Mononuclear cell (primary cell): Measurements from ENCODE around the gene ROPN1. TPM values are rescaled to one million over a fixed set of nuclear protein-coding genes. Genes with fewer than 3 reads are reported as not detected.
"Not testable (repeated sequence)": the region's sequence is repeated elsewhere in the genome, so short reads cannot be mapped to it uniquely, and the experiment has no call there.

Source experiments
- H3K27me3 ChIP-seq: 2 replicates; pipeline ENCODE4 v1.6.0; 2011; ENCODE audit warnings: low read length, control low read depth; ENCODE audit not compliant: insufficient read depth
- H3K4me1 ChIP-seq: 2 replicates; pipeline ENCODE4 v1.5.1; 2011; ENCODE audit warnings: mild to moderate bottlenecking, low read length, control low read depth; ENCODE audit not compliant: insufficient read depth
- H3K4me3 ChIP-seq: 2 replicates; pipeline ENCODE4 v1.5.1; 2011; ENCODE audit warnings: mild to moderate bottlenecking, low read length, moderate library complexity
- H3K9me3 ChIP-seq: 2 replicates; pipeline ENCODE4 v1.5.1; 2011; ENCODE audit warnings: low read depth, mild to moderate bottlenecking, control low read depth, low read length
- total RNA-seq: library from RNA; depleted of rRNA; stranded (reverse); fragments of >200 nt; gene quantifications from one replicate; pipeline ENCODE4 v1.2.3, GENCODE V29; 2012

The ROPN1 gene
- total RNA-seq, result not detected

GRCh38 chr3:123991730-123992588 is at the start of gene ROPN1:
Gene ROPN1 (minus strand): TSS chr3:123992124. CDS start chr3:123980481, 11,643 bp downstream.
- H3K27me3 ChIP-seq, result peaks cover 36% of the 10 kb centered on the region
- not testable (repeated sequence) for H3K9me3 ChIP-seq, H3K4me3 ChIP-seq, H3K4me1 ChIP-seq

- Histone ChIP-seq H3K9me3 (no peaks in the 10 kb centered on the region), H3K4me1 (no peaks in the 10 kb centered on the region), H3K27me3 (peaks cover 31% of the 10 kb centered on the region), H3K4me3 (no peak overlapping the region)
These were observed 49.6 kb upstream of the ROPN1 start for GRCh38 chr3:124041553-124041952.

DNA sequence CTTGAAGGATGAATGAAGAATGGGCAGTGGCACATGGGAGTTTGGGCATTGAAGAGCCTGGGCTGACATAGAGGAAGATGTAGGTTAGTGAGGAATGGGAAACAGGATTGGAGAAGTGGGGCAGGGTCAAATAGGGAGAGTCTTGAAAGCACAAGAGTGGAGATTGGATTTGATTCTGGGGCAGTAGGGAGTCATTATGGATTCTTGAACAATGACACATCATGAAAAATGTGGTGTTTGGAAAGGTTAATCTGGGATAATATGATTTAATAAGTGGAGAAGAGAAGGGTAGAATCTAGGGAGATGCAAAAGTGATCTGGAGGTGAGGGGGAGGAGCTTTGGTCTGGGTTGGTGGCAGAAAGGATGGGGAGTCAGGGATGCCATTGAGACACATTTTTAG is 45.4 kb upstream of the ROPN1 start:
- Histone ChIP-seq H3K4me3 (no peak overlapping the region), H3K4me1 (peaks cover 12% of the 10 kb centered on the region), H3K9me3 (no peaks in the 10 kb centered on the region), H3K27me3 (peaks cover 61% of the 10 kb centered on the region)

DNA sequence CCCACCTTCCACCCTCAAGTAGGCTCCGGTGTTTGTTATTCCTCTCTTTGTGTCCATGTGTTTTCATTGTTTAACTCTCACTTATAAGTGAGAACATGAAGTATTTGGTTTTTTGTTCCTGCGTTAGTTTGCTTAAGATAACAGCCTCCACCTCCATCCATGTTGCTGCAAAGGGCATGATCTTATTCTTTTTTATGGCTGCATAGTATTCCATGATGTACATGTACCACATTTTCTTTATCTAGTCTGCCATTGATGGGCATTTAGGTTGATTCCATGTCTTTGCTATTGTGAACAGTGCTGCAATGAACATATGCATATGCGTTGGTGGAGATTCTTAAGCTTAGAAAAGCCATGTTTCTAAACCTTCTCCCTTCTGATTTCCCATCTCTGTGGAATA is 44.3 kb upstream of the ROPN1 start:
- Histone ChIP-seq H3K27me3 (peaks cover 63% of the 10 kb centered on the region), H3K4me1 (peaks cover 12% of the 10 kb centered on the region)
- not testable (repeated sequence) for H3K9me3 ChIP-seq, H3K4me3 ChIP-seq

GRCh38 chr3:124035463-124036121 is 43.7 kb upstream of the ROPN1 start:
- peaks cover 67% of the 10 kb centered on the region for H3K27me3 ChIP-seq
- H3K4me3 ChIP-seq, result no peak overlapping the region
- peaks cover 12% of the 10 kb centered on the region for H3K4me1 ChIP-seq
- H3K9me3 ChIP-seq, result no peaks in the 10 kb centered on the region

DNA sequence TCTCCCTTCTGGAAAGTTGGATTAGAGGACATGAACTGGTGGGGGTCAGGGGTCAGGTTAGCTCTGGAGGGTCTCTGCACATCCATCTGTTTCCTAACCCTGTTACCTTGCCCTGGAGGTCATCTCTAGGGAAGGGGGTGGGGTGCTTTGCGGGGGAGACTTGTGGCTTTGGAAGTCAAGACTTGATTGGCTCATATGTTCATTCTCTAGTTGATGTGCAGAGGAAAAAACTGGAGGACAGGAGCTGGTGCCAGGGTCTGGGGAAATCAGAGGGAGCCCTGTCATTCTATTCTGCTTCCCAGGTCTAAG is 42.9 kb upstream of the ROPN1 start:
- Histone ChIP-seq H3K4me1 (peaks cover 12% of the 10 kb centered on the region), H3K27me3 (peaks cover 70% of the 10 kb centered on the region), H3K9me3 (no peaks in the 10 kb centered on the region), H3K4me3 (no peak overlapping the region)

DNA sequence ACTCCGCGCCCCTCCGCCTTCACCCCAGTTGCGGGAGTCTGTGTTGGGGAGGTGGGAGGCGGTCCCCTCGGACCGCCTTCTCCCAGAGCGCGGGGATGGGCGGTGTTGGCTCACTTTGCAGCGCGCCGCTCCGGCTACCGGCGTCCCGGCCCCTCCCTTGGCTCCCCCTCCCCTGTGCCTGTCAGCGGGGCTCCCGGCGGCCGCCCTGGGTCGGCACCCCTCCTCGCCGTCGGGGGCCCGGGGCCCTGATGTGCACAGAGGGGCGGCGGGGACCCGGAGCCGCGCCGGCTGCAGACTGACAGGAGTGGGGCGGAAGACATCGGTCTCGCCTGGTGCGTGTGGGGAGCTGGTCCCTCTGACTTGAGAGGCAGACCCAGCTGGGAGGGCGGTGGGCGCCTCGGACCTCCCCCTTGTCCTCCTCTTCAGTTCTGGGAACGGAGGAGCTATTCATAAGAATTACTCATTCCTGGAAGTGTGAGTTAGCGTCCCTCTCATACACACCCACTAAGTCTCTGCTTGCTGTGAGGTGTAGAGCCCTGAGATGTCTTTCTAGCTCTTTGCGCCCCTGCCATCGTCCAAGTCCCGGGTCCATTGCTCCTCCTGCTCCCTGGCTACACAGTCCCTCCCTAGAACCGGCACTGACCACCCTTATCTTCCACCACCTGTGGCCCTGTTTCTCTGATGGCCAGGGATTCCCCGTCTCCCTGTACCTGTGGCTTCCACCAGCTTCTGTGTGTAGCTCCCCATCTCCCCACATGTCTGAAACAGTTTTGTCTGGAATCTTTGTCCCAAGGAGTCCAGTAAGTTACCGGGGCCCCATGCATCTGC is 42.3 kb upstream of the ROPN1 start:
- Histone ChIP-seq H3K9me3 (no peaks in the 10 kb centered on the region), H3K4me1 (peaks cover 12% of the 10 kb centered on the region), H3K4me3 (no peak overlapping the region), H3K27me3 (peaks cover 72% of the 10 kb centered on the region)

DNA sequence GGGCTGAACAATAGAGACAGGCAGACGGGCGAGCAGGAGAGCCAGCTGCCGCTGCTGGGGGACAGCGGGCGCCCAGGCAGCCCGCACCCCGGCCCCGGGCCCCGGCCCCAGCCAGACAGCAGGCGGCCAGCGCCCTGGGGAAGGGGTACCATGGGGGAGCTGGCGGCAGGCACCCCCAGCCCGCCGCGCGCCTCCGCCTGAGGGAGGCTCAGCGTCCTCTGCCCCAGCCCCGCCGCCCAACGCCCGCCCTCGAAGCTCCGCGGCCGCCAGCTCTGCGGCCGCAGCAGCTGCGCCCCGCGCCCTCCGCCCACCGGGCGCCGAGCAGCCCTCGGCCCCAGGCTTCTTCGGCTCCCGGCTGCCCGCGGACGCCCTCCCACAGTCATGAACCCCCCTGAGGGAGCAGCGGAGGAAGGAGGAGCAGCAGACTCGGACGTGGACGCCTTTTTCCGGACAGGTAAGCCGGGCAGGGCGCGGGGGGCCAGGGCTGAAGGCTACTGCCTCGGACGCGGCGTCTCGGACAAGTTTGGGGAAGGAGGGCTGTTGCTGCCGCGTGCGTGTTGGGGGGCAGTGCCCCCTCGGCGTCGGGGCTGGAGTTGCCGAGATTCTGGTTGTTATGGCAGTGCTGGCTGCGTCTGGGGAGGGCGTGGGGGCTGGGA is 41.6 kb upstream of the ROPN1 start, which contains the start of gene KALRN:
Gene KALRN, plus strand, starts transcription at position 10 of the 656 bp plus-strand sequence.
- Histone ChIP-seq H3K9me3 (no peaks in the 10 kb centered on the region), H3K4me3 (no peak within 1 kb of the TSS), H3K27me3 (peaks cover 80% of the 10 kb centered on the region), H3K4me1 (peaks cover 12% of the 10 kb centered on the region)

DNA sequence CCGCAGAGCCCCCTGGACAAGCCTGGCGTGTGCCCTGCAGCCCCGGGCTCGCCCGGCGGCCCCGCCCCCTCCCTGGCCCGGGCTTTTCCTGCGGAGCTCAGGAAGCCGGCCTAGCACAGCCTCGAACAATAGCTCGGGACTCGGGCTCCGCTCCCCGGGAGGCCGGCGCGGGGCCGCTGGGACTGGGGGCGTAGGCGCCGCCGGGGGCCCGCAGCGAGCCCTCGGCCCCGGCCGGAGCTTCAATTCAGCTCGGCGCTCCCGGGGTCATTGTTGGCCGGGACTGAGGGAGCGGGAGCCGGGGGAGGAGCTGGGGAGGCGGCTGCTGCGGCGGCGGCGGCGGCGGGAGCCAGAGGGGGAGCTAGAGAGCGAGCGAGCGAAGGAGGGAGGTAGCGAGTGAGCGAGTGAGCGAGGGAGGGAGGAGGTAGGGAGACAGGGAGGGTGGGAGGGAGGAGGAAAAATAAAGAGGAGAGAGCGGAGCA is 41.0 kb upstream of the ROPN1 start:
- no peaks in the 10 kb centered on the region for H3K9me3 ChIP-seq
- no peak overlapping the region for H3K4me3 ChIP-seq
- peaks cover 12% of the 10 kb centered on the region for H3K4me1 ChIP-seq
- peaks cover 80% of the 10 kb centered on the region for H3K27me3 ChIP-seq

DNA sequence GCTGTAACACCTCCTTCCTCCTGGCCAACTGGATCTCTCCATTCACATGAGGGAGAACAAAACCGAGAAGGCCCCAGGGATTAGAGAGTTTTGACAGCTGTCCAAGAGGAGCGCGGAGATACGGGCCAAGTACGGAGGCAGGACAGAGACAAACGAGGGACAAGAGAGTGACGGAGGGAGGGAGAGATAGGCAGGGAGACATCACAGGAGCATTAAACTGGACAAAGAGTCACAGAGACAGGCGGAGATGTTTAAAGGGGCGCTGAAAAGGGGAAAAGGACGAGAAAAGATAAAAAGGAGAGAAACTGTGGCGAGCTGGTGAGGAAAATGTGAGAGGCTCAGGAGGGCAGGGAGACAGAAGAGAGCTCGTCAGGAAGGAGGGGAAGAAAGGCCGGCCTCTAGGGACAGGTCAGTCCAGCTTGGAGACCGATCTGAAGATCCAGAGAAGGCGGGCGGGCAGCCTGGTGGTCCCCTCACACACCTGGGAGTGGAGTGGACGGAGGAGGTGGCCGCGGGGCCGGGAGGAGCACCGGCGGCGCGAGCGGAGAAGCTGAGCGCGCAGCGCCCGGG is 40.5 kb upstream of the ROPN1 start:
- H3K27me3 ChIP-seq, result peaks cover 83% of the 10 kb centered on the region

GRCh38 chr3:124026516-124026915 is 34.6 kb upstream of the ROPN1 start:
- no peak overlapping the region for H3K4me3 ChIP-seq
- no peaks in the 10 kb centered on the region for H3K4me1 ChIP-seq
- H3K9me3 ChIP-seq, result no peaks in the 10 kb centered on the region
- H3K27me3 ChIP-seq, result peaks cover 47% of the 10 kb centered on the region

More for the DNA sequence above, 40.5 kb upstream of the ROPN1 start:
- no peak overlapping the region for H3K4me3 ChIP-seq
- peaks cover 12% of the 10 kb centered on the region for H3K4me1 ChIP-seq
- H3K9me3 ChIP-seq, result no peaks in the 10 kb centered on the region

DNA sequence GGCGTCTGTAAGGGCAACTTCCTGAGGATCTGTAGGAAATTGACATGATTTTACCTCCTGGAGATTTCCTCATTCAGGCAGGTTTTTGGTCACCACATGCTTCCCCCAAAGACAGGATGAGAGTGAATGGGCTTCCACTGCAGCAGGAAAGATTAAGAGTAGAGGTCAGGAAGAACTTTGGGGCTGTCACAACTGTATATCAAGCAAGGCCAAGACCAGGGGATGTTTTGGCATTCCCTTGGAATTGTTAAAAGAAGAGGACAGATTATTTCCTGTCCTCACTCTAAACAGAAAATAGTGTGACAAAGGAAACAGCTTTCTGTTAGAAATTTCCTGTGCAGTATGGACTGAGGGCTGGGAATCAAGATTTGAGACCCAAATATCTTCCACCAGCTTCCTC is 31.6 kb upstream of the ROPN1 start:
- H3K4me1 ChIP-seq, H3K9me3 ChIP-seq, H3K4me3 ChIP-seq: not testable (repeated sequence)
- peaks cover 18% of the 10 kb centered on the region for H3K27me3 ChIP-seq

- Histone ChIP-seq H3K27me3 (no peaks in the 10 kb centered on the region), H3K4me1 (no peaks in the 10 kb centered on the region), H3K9me3 (no peaks in the 10 kb centered on the region), H3K4me3 (no peak overlapping the region)
These were observed 27.4 kb upstream of the ROPN1 start for GRCh38 chr3:124019291-124019690.

DNA sequence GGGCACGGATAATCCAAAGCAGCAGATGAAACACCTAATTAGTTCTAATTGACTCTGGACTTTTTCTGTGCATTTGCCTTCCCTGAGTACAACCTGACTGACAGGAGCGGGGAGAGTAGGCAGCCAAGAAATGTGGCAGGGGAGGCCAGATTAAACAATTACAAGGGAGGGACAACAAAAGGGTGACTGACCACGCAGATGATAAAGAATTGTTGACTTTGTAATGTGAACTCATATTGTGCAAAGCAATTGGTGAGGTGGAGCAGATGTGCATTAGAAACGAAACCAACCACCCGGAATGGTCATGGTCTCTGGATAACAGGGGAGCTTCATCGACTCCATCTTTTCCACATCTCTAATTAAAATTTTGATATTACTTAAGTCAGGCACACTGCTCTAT is 25.6 kb upstream of the ROPN1 start:
- not testable (repeated sequence) for H3K9me3 ChIP-seq, H3K4me3 ChIP-seq, H3K27me3 ChIP-seq, H3K4me1 ChIP-seq
